GM10266 (cell line): ENCODE data around the gene TRHDE.

Experiments
- DNase-seq: peaks from one replicate; pipeline ENCODE4 v3.0.0; 2012; ENCODE audit errors: extremely low spot score
- TF ChIP-seq, protein P1 (sequence below): IDR thresholded peaks from 2 replicates; pipeline ENCODE4 v1.5.1; 2012; ENCODE audit warnings: mild to moderate bottlenecking, low read depth; ENCODE audit not compliant: control insufficient read depth, insufficient read depth; ENCODE audit errors: missing control alignments

Gene TRHDE

DNA sequence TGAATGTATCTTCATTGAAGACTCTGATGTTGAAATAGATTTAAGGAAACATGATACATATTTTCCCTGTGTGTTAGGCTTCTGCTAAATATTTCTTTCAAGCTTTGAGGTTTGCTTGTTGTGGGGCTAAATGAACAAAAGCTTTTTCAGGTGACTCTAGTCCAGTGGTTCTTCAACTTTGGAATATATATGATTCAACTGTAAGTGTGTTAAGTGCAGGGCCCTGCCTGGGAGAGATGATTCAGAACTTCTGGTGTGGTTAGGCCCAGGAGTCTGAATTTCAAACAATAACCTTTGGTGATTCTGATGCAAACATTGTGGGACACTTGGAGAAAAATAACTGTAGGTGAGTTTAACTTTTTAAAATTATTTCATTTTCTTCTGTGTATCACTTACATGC lies 93.0 kb downstream of the TRHDE start:
- TF ChIP-seq, protein P1, sequence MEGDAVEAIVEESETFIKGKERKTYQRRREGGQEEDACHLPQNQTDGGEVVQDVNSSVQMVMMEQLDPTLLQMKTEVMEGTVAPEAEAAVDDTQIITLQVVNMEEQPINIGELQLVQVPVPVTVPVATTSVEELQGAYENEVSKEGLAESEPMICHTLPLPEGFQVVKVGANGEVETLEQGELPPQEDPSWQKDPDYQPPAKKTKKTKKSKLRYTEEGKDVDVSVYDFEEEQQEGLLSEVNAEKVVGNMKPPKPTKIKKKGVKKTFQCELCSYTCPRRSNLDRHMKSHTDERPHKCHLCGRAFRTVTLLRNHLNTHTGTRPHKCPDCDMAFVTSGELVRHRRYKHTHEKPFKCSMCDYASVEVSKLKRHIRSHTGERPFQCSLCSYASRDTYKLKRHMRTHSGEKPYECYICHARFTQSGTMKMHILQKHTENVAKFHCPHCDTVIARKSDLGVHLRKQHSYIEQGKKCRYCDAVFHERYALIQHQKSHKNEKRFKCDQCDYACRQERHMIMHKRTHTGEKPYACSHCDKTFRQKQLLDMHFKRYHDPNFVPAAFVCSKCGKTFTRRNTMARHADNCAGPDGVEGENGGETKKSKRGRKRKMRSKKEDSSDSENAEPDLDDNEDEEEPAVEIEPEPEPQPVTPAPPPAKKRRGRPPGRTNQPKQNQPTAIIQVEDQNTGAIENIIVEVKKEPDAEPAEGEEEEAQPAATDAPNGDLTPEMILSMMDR: no peak
- DNase-seq: no peak

DNA sequence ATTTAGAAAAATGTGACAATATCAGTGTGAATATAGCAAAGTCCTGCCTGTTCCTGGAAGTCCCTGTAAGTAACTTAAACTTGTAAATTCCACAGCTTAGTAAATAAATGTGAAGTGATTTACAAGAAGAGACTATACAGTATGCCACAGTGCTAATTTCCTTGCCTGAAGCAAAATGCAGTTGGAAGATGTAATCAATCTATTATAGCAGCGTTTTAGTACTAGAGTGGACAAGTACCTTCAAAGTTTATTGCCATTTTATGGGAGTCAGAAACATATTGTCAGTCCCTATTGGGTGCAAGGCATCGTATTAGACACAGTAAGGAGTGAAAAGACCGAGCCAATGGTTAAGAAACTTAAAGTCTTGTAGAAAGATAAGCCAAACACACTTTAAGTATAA lies 94.1 kb downstream of the TRHDE start:
- DNase-seq: no peak
- TF ChIP-seq, protein P1: no peak

DNA sequence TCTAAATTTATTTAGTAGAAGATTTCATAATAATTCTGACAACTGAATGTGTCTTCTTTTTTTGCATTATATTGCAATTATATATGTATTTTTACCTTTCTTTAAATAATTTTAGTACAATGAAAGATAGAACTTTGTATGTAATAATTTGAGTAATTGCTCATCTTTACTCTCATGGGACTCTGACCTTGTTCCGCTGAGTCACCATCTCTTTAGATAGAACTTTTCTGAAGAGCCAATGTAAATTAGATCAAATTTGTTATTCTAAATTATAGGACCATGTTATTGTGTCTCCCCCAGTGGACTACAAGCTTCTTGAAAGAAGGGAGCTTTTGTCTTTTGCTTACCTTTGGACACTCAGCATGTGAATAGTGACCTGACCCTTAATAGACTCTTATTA lies 96.1 kb downstream of the TRHDE start:
- TF ChIP-seq, protein P1: no peak
- no peak for DNase-seq

DNA sequence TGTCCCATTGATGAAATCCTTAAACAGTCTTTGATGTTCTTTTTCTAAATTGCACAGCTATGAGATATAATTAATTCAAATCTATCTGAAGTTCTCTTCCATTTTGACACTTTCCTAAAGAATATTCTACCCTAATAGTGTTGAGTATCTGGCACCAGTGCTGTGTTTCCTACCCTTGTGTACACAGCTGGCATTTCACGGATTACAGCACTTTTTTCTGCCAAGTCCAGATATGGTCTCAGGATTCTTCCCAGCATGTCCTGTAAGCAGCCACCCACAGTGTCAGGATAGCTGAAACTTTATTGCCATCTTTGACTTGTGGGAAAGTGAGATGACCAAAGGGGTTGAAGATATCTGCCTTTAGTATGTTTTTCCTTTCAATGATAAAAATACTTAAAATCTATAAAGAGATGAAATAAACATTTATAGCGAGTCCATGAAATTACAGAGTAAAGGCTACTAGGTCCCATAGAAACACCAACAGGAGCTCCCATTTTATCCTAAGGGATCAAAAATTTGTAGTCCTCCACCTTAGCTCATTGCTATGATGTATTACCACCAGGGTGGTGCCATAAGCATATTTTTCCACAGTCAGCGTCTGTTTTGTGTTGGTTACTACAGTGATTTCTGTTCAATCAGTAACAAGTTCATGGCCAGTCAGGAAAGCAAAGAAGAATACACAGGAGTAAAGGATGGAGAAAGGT lies 96.7 kb downstream of the TRHDE start:
- TF ChIP-seq, protein P1: no peak
- DNase-seq: no peak

DNA sequence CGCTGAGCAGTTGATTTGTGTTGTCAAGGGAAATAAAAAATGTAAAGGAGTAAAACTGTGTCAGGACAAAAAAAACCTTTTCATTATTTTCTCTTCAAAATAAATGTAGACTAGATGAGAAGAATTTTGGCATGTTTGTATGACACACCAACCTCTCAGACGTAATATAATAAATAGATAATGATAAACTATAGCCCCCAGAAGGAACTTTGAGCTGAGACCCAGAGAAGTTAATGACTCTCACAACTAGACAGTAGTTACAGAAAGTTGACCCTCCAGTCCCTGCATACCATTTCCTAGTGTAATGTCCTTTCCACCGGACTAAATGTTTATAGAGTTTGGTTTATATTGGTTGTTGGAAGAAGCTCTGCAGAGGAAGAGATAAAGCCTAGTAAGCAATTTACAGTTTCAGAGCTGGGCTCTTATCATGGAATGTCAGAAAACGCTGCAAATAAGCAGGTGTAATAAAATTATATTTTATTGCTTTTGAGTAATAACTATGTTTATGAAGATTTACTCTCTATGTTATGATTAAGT lies 97.3 kb downstream of the TRHDE start:
- no peak for DNase-seq

DNA sequence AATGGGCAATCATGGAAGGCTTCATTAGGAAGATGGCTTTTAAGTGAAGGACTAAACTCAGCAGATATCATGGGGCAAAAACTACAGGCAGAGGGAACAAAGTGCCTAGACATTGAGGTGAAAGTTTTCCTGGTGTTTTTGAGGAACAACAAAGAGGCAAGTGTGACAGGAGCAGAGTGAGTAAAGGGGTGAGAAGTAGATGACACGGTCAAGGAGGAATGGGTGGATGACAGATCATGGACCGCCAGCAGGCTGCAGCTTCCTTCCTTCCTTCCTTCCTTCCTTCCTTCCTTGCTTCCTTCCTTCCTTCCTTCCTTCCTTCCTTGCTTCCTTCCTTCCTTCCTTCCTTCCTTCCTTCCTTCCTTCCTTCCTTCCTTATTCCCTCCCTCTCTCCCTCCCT lies 108.3 kb downstream of the TRHDE start:
- TF ChIP-seq, protein P1: no peak
- DNase-seq: no peak

More for the DNA sequence above, 97.3 kb downstream of the TRHDE start:
- TF ChIP-seq, protein P1: no peak

DNA sequence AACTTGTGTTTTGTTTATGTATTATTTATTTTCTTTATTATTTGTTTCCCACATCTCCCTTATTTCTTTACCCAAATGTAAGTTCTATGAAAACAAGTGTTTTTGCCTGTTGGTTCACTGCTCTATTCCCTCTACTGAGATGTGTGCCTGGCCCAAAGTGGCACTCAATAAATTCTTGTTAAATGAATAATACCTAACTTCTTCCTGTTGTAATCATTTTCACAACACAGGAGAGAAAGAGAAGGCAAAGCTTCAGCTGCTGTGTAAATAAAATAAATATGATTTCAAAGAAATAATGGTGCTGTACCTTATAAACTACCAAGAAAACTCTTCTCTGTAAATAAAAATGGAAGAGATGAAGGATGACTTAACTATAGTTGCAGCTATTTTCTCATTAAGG lies 116.2 kb downstream of the TRHDE start:
- no peak for DNase-seq
- TF ChIP-seq, protein P1: no peak
